Measurements from ENCODE around the gene PEX16.
"Not testable (repeated sequence)": the region's sequence is repeated elsewhere in the genome, so short reads cannot be mapped to it uniquely, and the experiment has no call there.

Gene PEX16

GRCh38 chr11:45918331-45918941 is 759 bp upstream of the PEX16 start:
- Mint-ChIP-seq H3K9me3 (no peaks in the 10 kb centered on the region), H3K27me3 (no peaks in the 10 kb centered on the region), H3K36me3 (peaks cover 20 to 25% of the 10 kb centered on the region in 2 donors), H3K4me1 (peaks cover 37 to 76% of the 10 kb centered on the region in 2 donors), H3K4me3 (peak overlapping the region; percentile 98 to 100), H3K27ac (peak overlapping the region; percentile 99)
- ATAC-seq (replicated peaks) (peak; percentile 44 to 46), DNase-seq (peak; percentile 54)

GRCh38 chr11:45917286-45917622 is 423 bp downstream of the PEX16 start:
- Mint-ChIP-seq H3K36me3 (peaks cover 24 to 25% of the 10 kb centered on the region in 2 donors), H3K27ac (peak overlapping the region; percentile 99), H3K4me1 (peaks cover 37 to 75% of the 10 kb centered on the region in 2 donors), H3K27me3 (no peaks in the 10 kb centered on the region), H3K9me3 (no peaks in the 10 kb centered on the region), H3K4me3 (peak overlapping the region; percentile 98 to 100)
- ATAC-seq (replicated peaks) (peak; percentile 3 to 4), DNase-seq (no peak)

DNA sequence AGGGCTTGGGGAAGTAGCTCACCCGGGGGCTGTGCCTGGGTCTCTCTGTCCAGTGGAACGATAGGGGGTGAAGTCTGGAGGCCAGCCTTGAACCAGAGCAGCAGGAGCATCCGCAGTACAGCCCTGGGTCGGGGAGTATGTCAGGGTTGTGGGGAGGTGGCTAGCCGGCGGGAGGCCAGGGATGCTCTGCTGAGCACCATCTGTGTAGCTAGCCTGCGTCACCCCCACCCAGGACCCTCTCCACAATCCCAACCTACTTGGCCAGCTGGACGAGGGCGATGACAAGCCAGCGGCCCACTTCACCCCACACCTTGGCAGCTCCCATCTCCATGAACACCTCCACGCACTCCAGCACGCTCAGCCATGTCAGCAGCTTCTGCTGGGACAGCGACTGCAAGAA is 2.2 kb downstream of the PEX16 start:
- DNase-seq (no peak), ATAC-seq (replicated peaks) (no peak)
- Mint-ChIP-seq H3K27ac (peak overlapping the region; percentile 81), H3K4me3 (no peak overlapping the region), H3K27me3 (no peaks in the 10 kb centered on the region), H3K9me3 (no peaks in the 10 kb centered on the region), H3K4me1 (peaks cover 33 to 61% of the 10 kb centered on the region in 2 donors), H3K36me3 (peaks cover 27 to 35% of the 10 kb centered on the region in 2 donors)

DNA sequence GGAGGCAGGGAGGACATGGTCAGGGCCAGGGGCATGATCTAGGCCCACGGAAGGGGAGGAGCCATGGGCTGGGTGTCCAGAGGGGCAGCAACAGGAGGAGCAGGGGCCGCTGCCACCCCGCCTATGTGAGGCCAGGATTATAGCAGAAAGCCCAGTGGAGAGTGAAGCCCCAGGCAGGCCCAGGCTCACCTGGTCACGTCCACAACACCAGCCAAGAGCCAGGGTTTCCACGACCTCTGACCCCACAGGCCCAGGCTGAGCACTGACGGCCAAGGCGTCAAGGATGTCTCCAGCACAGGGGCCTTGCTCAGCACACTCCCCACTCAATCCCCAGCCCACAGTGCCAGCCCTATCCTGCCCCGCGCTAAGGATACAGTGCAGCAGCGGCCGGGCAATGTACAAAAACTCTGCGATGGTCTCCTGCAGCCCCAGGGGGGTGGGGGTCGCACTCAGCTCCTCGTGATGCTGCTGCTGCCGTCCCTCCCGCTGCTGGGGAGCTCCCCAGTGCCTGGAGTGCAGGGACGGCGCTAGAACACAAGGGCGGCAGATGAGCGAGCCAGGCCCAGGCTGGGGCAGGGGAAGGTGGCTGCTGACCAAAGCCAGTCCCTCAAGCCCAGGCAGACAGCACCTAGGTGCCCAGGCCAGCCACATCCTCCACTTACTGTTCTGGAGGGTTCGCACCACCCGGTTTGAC is 3.6 kb downstream of the PEX16 start:
- DNase-seq, result no peak
- H3K4me3 Mint-ChIP-seq, result peak overlapping the region in 1 of 2 donors; percentile 19
- peaks cover 31 to 37% of the 10 kb centered on the region in 2 donors for H3K36me3 Mint-ChIP-seq
- no peaks in the 10 kb centered on the region for H3K9me3 Mint-ChIP-seq
- H3K27me3 Mint-ChIP-seq, result no peaks in the 10 kb centered on the region
- H3K4me1 Mint-ChIP-seq, result peaks cover 27 to 48% of the 10 kb centered on the region in 2 donors
- ATAC-seq (replicated peaks), result no peak
- H3K27ac Mint-ChIP-seq, result no peak overlapping the region

DNA sequence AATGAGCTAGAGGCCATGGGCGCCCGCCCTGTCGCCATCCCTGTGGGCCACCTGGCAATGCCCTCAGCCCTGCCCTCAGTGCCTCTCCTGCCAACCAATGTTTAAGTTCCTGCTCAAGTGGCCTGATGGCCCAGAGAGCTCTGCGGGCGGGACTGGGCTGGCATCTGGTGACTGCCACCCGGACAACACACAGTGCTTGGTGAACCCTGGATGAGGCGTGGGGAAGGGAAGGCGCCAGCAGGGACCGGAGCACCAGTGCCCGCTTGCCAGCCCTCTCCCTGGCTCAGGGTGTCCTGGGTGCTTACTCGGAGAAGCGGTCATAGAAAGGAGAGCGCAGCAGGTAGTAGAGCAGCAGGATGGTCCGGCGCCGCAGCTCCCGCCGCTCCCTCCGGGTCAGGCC is 4.2 kb downstream of the PEX16 start:
- Mint-ChIP-seq H3K36me3 (peaks cover 31 to 43% of the 10 kb centered on the region in 2 donors), H3K4me1 (peaks cover 22 to 46% of the 10 kb centered on the region in 2 donors), H3K27ac (no peak overlapping the region), H3K27me3 (no peaks in the 10 kb centered on the region), H3K4me3 (no peak overlapping the region), H3K9me3 (no peaks in the 10 kb centered on the region)
- ATAC-seq (replicated peaks) (no peak), DNase-seq (no peak)

DNA sequence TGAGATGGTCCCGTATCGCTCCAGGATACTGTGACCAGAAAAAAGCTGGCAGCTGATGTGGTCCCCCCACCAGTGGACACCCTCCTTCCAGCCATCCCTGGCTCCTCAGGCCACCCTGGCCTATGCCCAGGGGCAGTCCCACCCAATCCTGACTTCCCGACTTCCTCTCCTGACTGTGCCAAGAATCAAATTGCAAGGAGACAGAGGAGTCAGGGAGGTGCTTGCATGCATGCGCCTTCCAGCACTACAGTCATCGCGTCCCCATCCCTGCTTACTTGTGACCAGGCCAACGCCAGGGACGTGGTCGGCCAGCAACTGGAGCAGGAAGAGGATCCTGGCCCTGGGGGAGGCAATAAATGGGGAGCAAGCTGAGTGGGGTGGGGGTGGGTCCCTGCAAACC is 7.1 kb downstream of the PEX16 start:
- Mint-ChIP-seq H3K36me3 (peaks cover 27 to 42% of the 10 kb centered on the region in 2 donors), H3K27ac (no peak overlapping the region), H3K4me3 (no peak overlapping the region), H3K4me1 (peaks cover 20 to 43% of the 10 kb centered on the region in 2 donors), H3K9me3 (no peaks in the 10 kb centered on the region), H3K27me3 (no peaks in the 10 kb centered on the region)
- ATAC-seq (replicated peaks), result no peak
- no peak for DNase-seq

- no peak overlapping the region for H3K4me3 Mint-ChIP-seq
- DNase-seq, result no peak
- no peak overlapping the region for H3K27ac Mint-ChIP-seq
- peaks cover 18 to 35% of the 10 kb centered on the region in 2 donors for H3K4me1 Mint-ChIP-seq
- no peaks in the 10 kb centered on the region for H3K9me3 Mint-ChIP-seq
- no peaks in the 10 kb centered on the region for H3K27me3 Mint-ChIP-seq
- H3K36me3 Mint-ChIP-seq, result peaks cover 24 to 37% of the 10 kb centered on the region in 2 donors
- no peak for ATAC-seq (replicated peaks)
Observed at GRCh38 chr11:45909594-45910475, 7.8 kb downstream of the PEX16 start.

- no peak for DNase-seq
- Mint-ChIP-seq H3K4me3 (no peak overlapping the region), H3K9me3 (no peaks in the 10 kb centered on the region), H3K4me1 (peaks cover 12 to 17% of the 10 kb centered on the region in 2 donors), H3K27me3 (no peaks in the 10 kb centered on the region), H3K27ac (no peak overlapping the region), H3K36me3 (peaks cover 11 to 25% of the 10 kb centered on the region in 2 donors)
- ATAC-seq (replicated peaks), result no peak
Observed at GRCh38 chr11:45907911-45908370, 9.7 kb downstream of the PEX16 start.

DNA sequence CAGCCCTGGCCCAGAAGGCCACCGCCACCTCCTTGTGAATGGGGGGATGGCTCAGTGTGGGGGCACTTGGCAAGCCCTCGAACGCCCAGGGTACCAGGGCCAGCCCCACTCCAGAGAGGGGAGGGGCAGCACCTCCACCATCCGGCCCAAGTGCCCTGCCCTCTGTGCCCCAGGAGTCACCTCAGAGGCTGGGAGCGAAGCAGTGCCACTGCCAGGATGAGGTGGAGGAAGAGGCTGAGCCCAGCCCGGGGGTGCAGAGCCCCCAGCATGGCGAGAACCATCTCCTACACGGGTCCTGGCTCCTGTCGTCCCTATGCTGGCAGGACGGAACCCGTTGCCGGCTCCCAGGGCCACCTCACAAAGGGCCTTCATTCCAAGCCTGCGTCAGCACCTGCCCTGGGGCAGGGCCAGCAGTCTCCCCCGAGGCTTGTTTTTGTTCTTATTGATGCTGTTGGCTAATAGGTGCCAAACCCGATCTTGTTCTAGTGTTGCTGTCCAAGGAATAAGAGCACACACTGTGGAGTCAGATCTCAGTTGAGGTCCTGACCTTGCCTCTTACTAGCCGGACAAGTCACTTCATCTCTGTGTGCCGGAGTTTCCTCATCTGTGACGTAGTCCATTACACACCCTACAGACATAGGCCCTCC is 10.6 kb downstream of the PEX16 start, which contains the start of gene FREY1:
Gene FREY1 (minus strand): TSS at position 307 of the 647 bp plus-strand sequence. CDS start 26 bp downstream, at position 281.
- no peak for DNase-seq
- Mint-ChIP-seq H3K4me1 (peaks cover 12 to 17% of the 10 kb centered on the region in 2 donors), H3K36me3 (peaks cover 11 to 25% of the 10 kb centered on the region in 2 donors), H3K27ac (peak within 1 kb of the TSS; percentile 80), H3K9me3 (no peaks in the 10 kb centered on the region), H3K4me3 (no peak within 1 kb of the TSS), H3K27me3 (no peaks in the 10 kb centered on the region)
- no peak for ATAC-seq (replicated peaks)

- H3K27me3 Mint-ChIP-seq, result no peaks in the 10 kb centered on the region
- peaks cover 11 to 22% of the 10 kb centered on the region in 2 donors for H3K36me3 Mint-ChIP-seq
- ATAC-seq (replicated peaks), result peak; percentile 36 to 42
- H3K4me3 Mint-ChIP-seq, result no peak overlapping the region
- DNase-seq, result no peak
- H3K4me1 Mint-ChIP-seq, result peaks cover 12 to 17% of the 10 kb centered on the region in 2 donors
- peak overlapping the region; percentile 72 for H3K27ac Mint-ChIP-seq
- no peaks in the 10 kb centered on the region for H3K9me3 Mint-ChIP-seq
Observed at GRCh38 chr11:45906096-45906682, 11.5 kb downstream of the PEX16 start.

- H3K36me3 Mint-ChIP-seq, result peaks cover 10 to 17% of the 10 kb centered on the region in 2 donors
- not testable (repeated sequence) for H3K4me3 Mint-ChIP-seq, H3K27ac Mint-ChIP-seq, DNase-seq, H3K9me3 Mint-ChIP-seq, H3K27me3 Mint-ChIP-seq
- H3K4me1 Mint-ChIP-seq, result peaks cover 14 to 22% of the 10 kb centered on the region in 2 donors
- peak; percentile 11 for ATAC-seq (replicated peaks)
Observed at GRCh38 chr11:45905576-45905975, 12.1 kb downstream of the PEX16 start.

GRCh38 chr11:45905095-45905494 is 12.6 kb downstream of the PEX16 start:
- H3K27ac Mint-ChIP-seq, result no peak overlapping the region
- H3K4me1 Mint-ChIP-seq, result peaks cover 15 to 26% of the 10 kb centered on the region in 2 donors
- no peak overlapping the region for H3K4me3 Mint-ChIP-seq
- ATAC-seq (replicated peaks), result no peak
- no peaks in the 10 kb centered on the region for H3K9me3 Mint-ChIP-seq
- H3K36me3 Mint-ChIP-seq, result peaks cover 7 to 15% of the 10 kb centered on the region in 2 donors
- DNase-seq, result no peak
- H3K27me3 Mint-ChIP-seq, result peaks cover 0 to 8% of the 10 kb centered on the region in 2 donors

DNA sequence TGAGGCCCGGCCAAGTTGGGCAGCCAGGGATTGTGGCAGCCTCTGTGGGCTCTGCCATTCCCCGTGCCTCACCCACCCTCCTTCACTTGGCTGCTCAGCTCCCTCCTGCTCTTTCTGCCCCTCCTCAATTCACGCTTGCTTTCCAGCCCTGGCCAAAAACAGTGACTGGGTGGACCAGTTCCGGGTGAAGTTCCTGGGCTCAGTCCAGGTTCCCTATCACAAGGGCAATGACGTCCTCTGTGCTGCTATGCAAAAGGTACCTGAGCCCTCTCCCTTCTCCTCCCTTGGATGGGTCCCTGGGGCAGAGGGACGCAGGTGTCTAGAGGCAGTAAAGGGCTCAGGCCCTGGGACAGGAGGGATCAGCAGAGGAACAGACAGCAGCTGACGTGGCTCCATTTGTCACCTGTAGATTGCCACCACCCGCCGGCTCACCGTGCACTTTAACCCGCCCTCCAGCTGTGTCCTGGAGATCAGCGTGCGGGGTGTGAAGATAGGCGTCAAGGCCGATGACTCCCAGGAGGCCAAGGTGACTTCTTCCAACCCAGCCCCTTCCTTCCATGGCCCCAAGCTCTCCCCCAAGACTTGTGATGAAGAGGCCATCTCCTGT is 13.3 kb downstream of the PEX16 start:
- Mint-ChIP-seq H3K36me3 (peaks cover 5 to 15% of the 10 kb centered on the region in 2 donors), H3K4me1 (peaks cover 16 to 27% of the 10 kb centered on the region in 2 donors), H3K27ac (peak overlapping the region; percentile 75), H3K9me3 (no peaks in the 10 kb centered on the region), H3K4me3 (no peak overlapping the region), H3K27me3 (peaks cover 0 to 8% of the 10 kb centered on the region in 2 donors)
- ATAC-seq (replicated peaks), result no peak
- DNase-seq, result no peak

All from stimulated activated naive B cell treated with anti-CD40 and anti-IgM and Interleukin-4, amounts not matched to agents 10 μg/mL and 1 μg/mL and 100 μg/mL, for 72 hours (primary cell).